ENCODE measurements around the gene DAPK2. TPM values are rescaled to one million over a fixed set of nuclear protein-coding genes. Genes with fewer than 3 reads are reported as not detected.
A peak's percentile ranks its signal among the peaks of the same experiment; 100 is the strongest.

DAPK2 gene
- total and polyA plus RNA-seq, 2 donors (not counting 1 experiment from before 2014, with no cell fraction given): 14.4 to 21.4 TPM

DNA sequence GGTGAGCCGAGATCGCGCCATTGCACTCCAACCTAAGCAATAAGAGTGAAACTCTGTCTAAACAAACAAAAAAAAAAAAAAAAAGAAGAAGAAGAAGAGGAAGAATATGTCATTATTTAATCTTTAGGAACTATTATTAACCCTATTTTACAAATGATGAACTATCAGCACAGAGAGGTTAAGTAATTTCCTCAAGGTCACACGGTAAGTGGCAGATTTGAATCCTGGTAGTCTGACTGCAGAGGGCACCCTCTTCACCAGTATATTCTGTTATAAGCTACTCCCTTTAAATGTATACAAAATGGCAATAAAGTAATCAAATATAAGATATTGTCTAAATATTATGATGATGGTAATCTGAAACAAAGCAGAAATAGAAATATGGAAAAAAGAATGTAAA is 135.1 kb downstream of the DAPK2 start:
- TF ChIP-seq, protein P1, sequence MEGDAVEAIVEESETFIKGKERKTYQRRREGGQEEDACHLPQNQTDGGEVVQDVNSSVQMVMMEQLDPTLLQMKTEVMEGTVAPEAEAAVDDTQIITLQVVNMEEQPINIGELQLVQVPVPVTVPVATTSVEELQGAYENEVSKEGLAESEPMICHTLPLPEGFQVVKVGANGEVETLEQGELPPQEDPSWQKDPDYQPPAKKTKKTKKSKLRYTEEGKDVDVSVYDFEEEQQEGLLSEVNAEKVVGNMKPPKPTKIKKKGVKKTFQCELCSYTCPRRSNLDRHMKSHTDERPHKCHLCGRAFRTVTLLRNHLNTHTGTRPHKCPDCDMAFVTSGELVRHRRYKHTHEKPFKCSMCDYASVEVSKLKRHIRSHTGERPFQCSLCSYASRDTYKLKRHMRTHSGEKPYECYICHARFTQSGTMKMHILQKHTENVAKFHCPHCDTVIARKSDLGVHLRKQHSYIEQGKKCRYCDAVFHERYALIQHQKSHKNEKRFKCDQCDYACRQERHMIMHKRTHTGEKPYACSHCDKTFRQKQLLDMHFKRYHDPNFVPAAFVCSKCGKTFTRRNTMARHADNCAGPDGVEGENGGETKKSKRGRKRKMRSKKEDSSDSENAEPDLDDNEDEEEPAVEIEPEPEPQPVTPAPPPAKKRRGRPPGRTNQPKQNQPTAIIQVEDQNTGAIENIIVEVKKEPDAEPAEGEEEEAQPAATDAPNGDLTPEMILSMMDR (conservative IDR thresholded peaks at IDR 0.05 in 1 of 2, IDR thresholded peaks at IDR 0.05 in 1 of 2; ENCODE audit: low read depth in 1 of 2, low read length in 2 of 2): no peak
- TF ChIP-seq EZH2 (IDR thresholded peaks at IDR 0.05; ENCODE audit: low read length, missing control alignments): no peak
- Histone ChIP-seq H3K4me3 (replicated peaks in 1 of 4; ENCODE audit: control extremely low read depth in 1 of 4, insufficient read depth in 1 of 4, low read depth in 3 of 4, low read length in 4 of 4) (no peak overlapping the region), H4K20me1 (ENCODE audit: control insufficient read depth, extremely low read depth, insufficient read depth, low read length) (no peaks in the 10 kb centered on the region), H3K4me1 (ENCODE audit: control insufficient read depth, extremely low read depth, insufficient read depth, low read length) (peaks cover 14% of the 10 kb centered on the region), H3K4me2 (ENCODE audit: extremely low read depth, insufficient read depth, low read length) (no peak overlapping the region), H3K27ac (ENCODE audit: insufficient read depth, low read length) (no peak overlapping the region), H3K9ac (ENCODE audit: insufficient read depth, low read length) (no peak overlapping the region), H3K36me3 (ENCODE audit: control insufficient read depth, insufficient read depth, low read length) (no peaks in the 10 kb centered on the region), H3K79me2 (ENCODE audit: control insufficient read depth, insufficient read depth, low read length) (no peaks in the 10 kb centered on the region), H3K27me3 (ENCODE audit: control insufficient read depth, insufficient read depth, low read length) (peaks cover 2% of the 10 kb centered on the region), H3K9me3 (ENCODE audit: control insufficient read depth, insufficient read depth, low read depth, low read length) (no peaks in the 10 kb centered on the region), H2AFZ (ENCODE audit: low read length) (no peak overlapping the region)
- no peak for DNase-seq (ENCODE audit: low read depth in 2 of 2)

DNA sequence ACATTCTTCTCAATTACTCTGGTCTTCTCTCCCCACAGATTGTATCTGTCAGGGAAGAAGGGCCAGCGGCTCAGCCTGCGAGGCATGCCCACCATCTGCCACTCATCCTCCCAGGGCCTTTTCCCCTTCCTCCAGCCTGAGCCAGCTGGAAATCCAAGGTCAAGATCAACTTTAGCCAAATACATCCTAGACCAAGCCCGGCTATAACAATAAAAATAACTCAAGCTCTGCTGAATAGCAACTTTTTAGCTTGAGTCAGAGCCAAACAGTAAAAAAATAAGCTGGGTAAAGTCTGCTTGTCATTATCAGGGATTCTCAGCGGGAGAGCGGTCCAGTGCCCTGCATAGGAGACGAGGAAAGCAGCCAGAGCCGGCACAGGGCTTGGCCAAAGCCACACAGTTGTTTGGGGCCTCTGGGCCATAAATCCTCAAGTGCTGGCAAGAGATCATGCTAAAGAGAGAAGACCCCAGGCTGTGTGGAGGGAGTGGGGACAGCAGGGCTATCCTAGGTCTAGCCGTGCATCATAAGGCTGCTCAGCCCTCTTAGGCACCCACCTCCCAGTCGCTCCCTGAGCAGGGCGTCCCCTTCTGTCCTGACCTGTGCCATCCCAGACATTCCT is 136.4 kb downstream of the DAPK2 start:
- H3K9ac ChIP-seq (ENCODE audit: insufficient read depth, low read length): no peak overlapping the region
- H2AFZ ChIP-seq (ENCODE audit: low read length): no peak overlapping the region
- H3K36me3 ChIP-seq (ENCODE audit: control insufficient read depth, insufficient read depth, low read length): no peaks in the 10 kb centered on the region
- no peaks in the 10 kb centered on the region for H3K79me2 ChIP-seq (ENCODE audit: control insufficient read depth, insufficient read depth, low read length)
- H3K4me1 ChIP-seq (ENCODE audit: control insufficient read depth, extremely low read depth, insufficient read depth, low read length): peaks cover 10% of the 10 kb centered on the region
- H3K9me3 ChIP-seq (ENCODE audit: control insufficient read depth, insufficient read depth, low read depth, low read length): no peaks in the 10 kb centered on the region
- no peak overlapping the region for H3K4me3 ChIP-seq (replicated peaks in 1 of 4; ENCODE audit: control extremely low read depth in 1 of 4, insufficient read depth in 1 of 4, low read depth in 3 of 4, low read length in 4 of 4)
- H3K4me2 ChIP-seq (ENCODE audit: extremely low read depth, insufficient read depth, low read length): no peak overlapping the region
- TF ChIP-seq, protein P1 (conservative IDR thresholded peaks at IDR 0.05 in 1 of 2, IDR thresholded peaks at IDR 0.05 in 1 of 2; ENCODE audit: low read depth in 1 of 2, low read length in 2 of 2): no peak
- no peak for TF ChIP-seq EZH2 (IDR thresholded peaks at IDR 0.05; ENCODE audit: low read length, missing control alignments)
- H3K27me3 ChIP-seq (ENCODE audit: control insufficient read depth, insufficient read depth, low read length): peaks cover 2% of the 10 kb centered on the region
- no peak overlapping the region for H3K27ac ChIP-seq (ENCODE audit: insufficient read depth, low read length)
- no peaks in the 10 kb centered on the region for H4K20me1 ChIP-seq (ENCODE audit: control insufficient read depth, extremely low read depth, insufficient read depth, low read length)
- DNase-seq (ENCODE audit: low read depth in 2 of 2): peak; percentile 63 to 70

DNA sequence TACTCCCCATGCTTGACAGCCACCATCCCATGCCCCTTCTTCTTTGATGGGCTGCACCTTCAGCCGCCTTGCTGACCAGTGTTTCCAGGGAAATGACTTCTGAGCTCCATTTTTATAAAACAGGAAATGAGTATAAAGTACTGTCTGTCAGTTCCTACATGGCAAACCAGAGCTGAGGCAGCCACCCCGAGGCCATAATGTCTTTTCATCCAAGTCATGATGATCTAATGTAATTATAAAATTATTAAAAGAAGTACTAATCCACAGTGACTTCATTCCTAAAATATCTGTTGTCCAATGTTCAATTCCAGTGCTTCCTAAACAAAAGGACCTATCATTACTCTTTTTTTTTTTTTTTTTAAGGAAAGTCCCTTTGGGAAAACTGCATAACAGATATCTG is 137.3 kb downstream of the DAPK2 start:
- Histone ChIP-seq H2AFZ (ENCODE audit: low read length) (no peak overlapping the region), H3K4me1 (ENCODE audit: control insufficient read depth, extremely low read depth, insufficient read depth, low read length) (peaks cover 10% of the 10 kb centered on the region), H3K4me2 (ENCODE audit: extremely low read depth, insufficient read depth, low read length) (no peak overlapping the region), H3K36me3 (ENCODE audit: control insufficient read depth, insufficient read depth, low read length) (no peaks in the 10 kb centered on the region), H3K9me3 (ENCODE audit: control insufficient read depth, insufficient read depth, low read depth, low read length) (no peaks in the 10 kb centered on the region), H3K27me3 (ENCODE audit: control insufficient read depth, insufficient read depth, low read length) (no peaks in the 10 kb centered on the region), H4K20me1 (ENCODE audit: control insufficient read depth, extremely low read depth, insufficient read depth, low read length) (no peaks in the 10 kb centered on the region), H3K9ac (ENCODE audit: insufficient read depth, low read length) (no peak overlapping the region), H3K27ac (ENCODE audit: insufficient read depth, low read length) (no peak overlapping the region), H3K4me3 (replicated peaks in 1 of 4; ENCODE audit: control extremely low read depth in 1 of 4, insufficient read depth in 1 of 4, low read depth in 3 of 4, low read length in 4 of 4) (no peak overlapping the region), H3K79me2 (ENCODE audit: control insufficient read depth, insufficient read depth, low read length) (no peaks in the 10 kb centered on the region)
- no peak for TF ChIP-seq EZH2 (IDR thresholded peaks at IDR 0.05; ENCODE audit: low read length, missing control alignments)
- TF ChIP-seq, protein P1 (conservative IDR thresholded peaks at IDR 0.05 in 1 of 2, IDR thresholded peaks at IDR 0.05 in 1 of 2; ENCODE audit: low read depth in 1 of 2, low read length in 2 of 2): no peak
- DNase-seq (ENCODE audit: low read depth in 2 of 2): peak in 1 of 2 donors; percentile 35

All from fibroblast of lung (primary cell).